ENCODE results near the gene TTC39C. TPM values are rescaled to one million over a fixed set of nuclear protein-coding genes. Genes with fewer than 3 reads are reported as not detected.
A peak's percentile ranks its signal among the peaks of the same experiment; 100 is the strongest.

Gene TTC39C

GRCh38 chr18:24180048-24180447, 165.5 kb downstream of the TTC39C start:
- no CpG with 5 or more reads among the region's 1 CpG for WGBS

GRCh38 chr18:24181806-24182205, 167.3 kb downstream of the TTC39C start:
- WGBS: 71% methylated on average over 1 of the region's 2 CpGs

More at GRCh38 chr18:24180048-24180447, 165.5 kb downstream of the TTC39C start:
- peaks cover 2% of the 10 kb centered on the region for H3K4me1 ChIP-seq (ENCODE audit: control insufficient read depth, insufficient read depth, low read depth, low read length)
- no peak overlapping the region for H3K9ac ChIP-seq (ENCODE audit: low read length)
- no peak overlapping the region for H2AFZ ChIP-seq (ENCODE audit: low read depth, low read length)
- no peak overlapping the region for H4K8ac ChIP-seq (ENCODE audit: low read length)
- H3K4ac ChIP-seq (ENCODE audit: low read depth in 1 of 2, low read length in 2 of 2): no peak overlapping the region
- H3K23ac ChIP-seq (ENCODE audit: low read length in 2 of 2): no peak overlapping the region
- H4K91ac ChIP-seq (ENCODE audit: low read length): no peak overlapping the region
- H3K4me3 ChIP-seq (ENCODE audit: insufficient read depth in 1 of 2, low read depth in 1 of 2, low read length in 2 of 2): no peak overlapping the region
- no peak for DNase-seq
- H3K18ac ChIP-seq (ENCODE audit: low read depth in 1 of 2, low read length in 2 of 2): no peak overlapping the region
- no peaks in the 10 kb centered on the region for H3K27me3 ChIP-seq (ENCODE audit: control insufficient read depth in 1 of 2, insufficient read depth in 1 of 2, low read length in 2 of 2)
- H2BK12ac ChIP-seq (ENCODE audit: low read length in 2 of 2): no peak overlapping the region
- H2BK5ac ChIP-seq (ENCODE audit: low read depth, low read length, poor library complexity, severe bottlenecking): no peak overlapping the region
- H3K9me3 ChIP-seq (ENCODE audit: control insufficient read depth, low read length): no peaks in the 10 kb centered on the region
- H3K27ac ChIP-seq (ENCODE audit: low read length, poor library complexity, severe bottlenecking): no peak overlapping the region
- H3K14ac ChIP-seq (ENCODE audit: low read length in 2 of 2): no peak overlapping the region
- H2AK5ac ChIP-seq (ENCODE audit: low read length, severe bottlenecking): no peak overlapping the region
- H3K36me3 ChIP-seq (ENCODE audit: control insufficient read depth in 1 of 2, insufficient read depth in 2 of 2, low read depth in 1 of 2, low read length in 2 of 2): peaks cover 0 to 42% of the 10 kb centered on the region in 2 experiments
- H3K79me1 ChIP-seq (replicated peaks; ENCODE audit: low read length, poor library complexity, severe bottlenecking): no peaks in the 10 kb centered on the region
- H3K4me2 ChIP-seq (ENCODE audit: low read length, poor library complexity, severe bottlenecking): no peak overlapping the region
- no peak overlapping the region for H2BK15ac ChIP-seq (ENCODE audit: low read depth, poor library complexity, severe bottlenecking)
- no peak overlapping the region for H2BK120ac ChIP-seq (ENCODE audit: low read depth, low read length)

More at GRCh38 chr18:24181806-24182205, 167.3 kb downstream of the TTC39C start:
- no peak overlapping the region for H3K9ac ChIP-seq (ENCODE audit: low read length)
- H3K9me3 ChIP-seq (ENCODE audit: control insufficient read depth, low read length): no peaks in the 10 kb centered on the region
- H3K27ac ChIP-seq (ENCODE audit: low read length, poor library complexity, severe bottlenecking): peak overlapping the region; percentile 7
- no peaks in the 10 kb centered on the region for H3K79me1 ChIP-seq (replicated peaks; ENCODE audit: low read length, poor library complexity, severe bottlenecking)
- DNase-seq: peak; percentile 7
- no peak overlapping the region for H3K14ac ChIP-seq (ENCODE audit: low read length in 2 of 2)
- H4K91ac ChIP-seq (ENCODE audit: low read length): no peak overlapping the region
- no peak overlapping the region for H2AK5ac ChIP-seq (ENCODE audit: low read length, severe bottlenecking)
- H2BK120ac ChIP-seq (ENCODE audit: low read depth, low read length): no peak overlapping the region
- H3K4me3 ChIP-seq (ENCODE audit: insufficient read depth in 1 of 2, low read depth in 1 of 2, low read length in 2 of 2): no peak overlapping the region
- peaks cover 0 to 40% of the 10 kb centered on the region in 2 experiments for H3K36me3 ChIP-seq (ENCODE audit: control insufficient read depth in 1 of 2, insufficient read depth in 2 of 2, low read depth in 1 of 2, low read length in 2 of 2)
- H2BK15ac ChIP-seq (ENCODE audit: low read depth, poor library complexity, severe bottlenecking): no peak overlapping the region
- H2AFZ ChIP-seq (ENCODE audit: low read depth, low read length): no peak overlapping the region
- H3K4me1 ChIP-seq (ENCODE audit: control insufficient read depth, insufficient read depth, low read depth, low read length): peaks cover 2% of the 10 kb centered on the region
- no peak overlapping the region for H3K4ac ChIP-seq (ENCODE audit: low read depth in 1 of 2, low read length in 2 of 2)
- no peak overlapping the region for H3K4me2 ChIP-seq (ENCODE audit: low read length, poor library complexity, severe bottlenecking)
- H2BK5ac ChIP-seq (ENCODE audit: low read depth, low read length, poor library complexity, severe bottlenecking): no peak overlapping the region
- no peak overlapping the region for H3K23ac ChIP-seq (ENCODE audit: low read length in 2 of 2)
- no peaks in the 10 kb centered on the region for H3K27me3 ChIP-seq (ENCODE audit: control insufficient read depth in 1 of 2, insufficient read depth in 1 of 2, low read length in 2 of 2)
- H4K8ac ChIP-seq (ENCODE audit: low read length): no peak overlapping the region
- no peak overlapping the region for H3K18ac ChIP-seq (ENCODE audit: low read depth in 1 of 2, low read length in 2 of 2)
- H2BK12ac ChIP-seq (ENCODE audit: low read length in 2 of 2): no peak overlapping the region

Small RNAs within 50 kb of the gene (small RNA-seq; reads per million reads assigned to genes)
- gene RF00017 (ENCODE audit: low read depth) (not detected), gene RNA5SP452 (ENCODE audit: low read depth) (92.0 reads per million, percentile 92 among the genes with 10 or more reads in this experiment), gene RNU5A-6P (ENCODE audit: low read depth) (not detected)

Measured in mesenchymal stem cell (in vitro differentiated cells and primary cell).